Kidney (tissue), 14 donors: ENCODE measurements around the gene GMDS. TPM values are rescaled to one million over a fixed set of nuclear protein-coding genes. Genes with fewer than 3 reads are reported as not detected.

ENCODE experiments used
- DNase-seq, 5 donors: peaks; one replicate each; pipeline ENCODE4 v3.0.0-alpha.2; 2013 to 2020
- FAIRE-seq: peaks from 2 replicates; lab custom pipeline; 2012; peaks lifted over from hg19 to GRCh38; lab: Jason Lieb, UNC
- H3K27ac ChIP-seq, 2 donors: one replicate each; pipeline ENCODE4 v1.7.0; 2013; ENCODE audit warnings: low read depth in 2 of 2, low read length in 2 of 2, inconsistent platforms in 1 of 2
- H3K27me3 ChIP-seq: one replicate; pipeline ENCODE4 v1.7.1; 2013; ENCODE audit warnings: low read length, inconsistent platforms; ENCODE audit not compliant: control insufficient read depth, insufficient read depth
- H3K36me3 ChIP-seq, 3 donors: one replicate each; pipeline versions ENCODE4 v1.7.0 to v1.7.1; 2013; ENCODE audit warnings: low read length in 3 of 3, control low read depth in 1 of 3, inconsistent platforms in 1 of 3; ENCODE audit not compliant: insufficient read depth in 3 of 3, control insufficient read depth in 2 of 3
- H3K4me1 ChIP-seq, 3 donors: one replicate each; pipeline versions ENCODE4 v1.7.0 to v1.7.1; 2013; ENCODE audit warnings: low read length in 3 of 3, inconsistent platforms in 1 of 3, low read depth in 1 of 3; ENCODE audit not compliant: control insufficient read depth in 2 of 3, insufficient read depth in 2 of 3
- H3K4me3 ChIP-seq, 3 donors: one replicate each; pipeline versions ENCODE4 v1.7.0 to v1.8.1; 2013; ENCODE audit warnings: low read length in 3 of 3, control low read depth in 1 of 3, inconsistent platforms in 1 of 3
- H3K9ac ChIP-seq, 3 donors: one replicate each; pipeline versions ENCODE4 v1.7.0 to v1.7.1; 2013; ENCODE audit warnings: low read length in 3 of 3, control low read depth in 1 of 3, inconsistent platforms in 1 of 3
- H3K9me3 ChIP-seq, 3 donors: one replicate each; pipeline versions ENCODE4 v1.7.0 to v1.7.1; 2013; ENCODE audit warnings: low read length in 3 of 3, control low read depth in 1 of 3, inconsistent platforms in 1 of 3; ENCODE audit not compliant: control insufficient read depth in 2 of 3, insufficient read depth in 1 of 3
- CTCF ChIP-seq: IDR thresholded peaks from 3 replicates; pipeline ENCODE4 v1.5.1; 2012; ENCODE audit warnings: mild to moderate bottlenecking, moderate library complexity, borderline replicate concordance; ENCODE audit not compliant: insufficient read depth; ENCODE audit errors: extremely low read depth
- intact Hi-C: fragments of 100-400 bp; cut with DNase I; formaldehyde crosslinking; loops from one replicate; pipeline ENCODE4 v1.11.1; 2022
- polyA plus RNA-seq: library from polyadenylated mRNA; stranded (reverse); fragments of 350-450 nt; fragmentation: Illumina TruSeq; extraction: RNeasy Lipid Tissue Mini Kit (QIAGEN cat#74804); gene quantifications from one replicate; pipeline ENCODE4 v1.2.3, GENCODE V29; 2014; ENCODE audit warnings: low read depth, low replicate concordance; ENCODE audit not compliant: insufficient read depth
- total RNA-seq: library from RNA; stranded (reverse); fragmentation: NEBNext Ultra II Directional; extraction: Animal tissue kit (Norgen Biotek cat#: 25700); gene quantifications from one replicate; pipeline ENCODE4 v1.2.1, GENCODE V29; 2021
- donor health status: control.
- donor health status: control.
- donor health status: control.
- donor health status: control.
- donor health status: control.
- donor health status: DM: yes; HTN: yes; CAD: no.
- donor health status: Normal renal cell carcinoma (clear cell type).

The GMDS gene
- total and polyA plus RNA-seq, 2 donors from 2014 or later = 49.6 to 63.7 TPM

GRCh38 chr6:1965596-1966224 is 279.7 kb downstream of the GMDS start:
- intact Hi-C loops = no loop called here
- Histone ChIP-seq H3K9me3 (no peaks in the 10 kb centered on the region), H3K27ac (no peak overlapping the region), H3K27me3 (no peaks in the 10 kb centered on the region), H3K4me3 (no peak overlapping the region), H3K36me3 (no peaks in the 10 kb centered on the region), H3K4me1 (peaks cover 0 to 2% (median 2%) of the 10 kb centered on the region in 3 donors), H3K9ac (no peak overlapping the region)
- FAIRE-seq = no peak
- peak in 2 of 5 donors; percentile 52 to 63 for DNase-seq
- no peak for TF ChIP-seq CTCF

- FAIRE-seq = no peak
- no peaks in the 10 kb centered on the region for H3K4me1 ChIP-seq
- intact Hi-C loops = no loop called here
Observed at GRCh38 chr6:1963596-1963995, 281.8 kb downstream of the GMDS start.

GRCh38 chr6:1962201-1962600 is 283.2 kb downstream of the GMDS start:
- DNase-seq (no peak), FAIRE-seq (no peak)
- intact Hi-C loops = no loop called here
- no peak for TF ChIP-seq CTCF
- Histone ChIP-seq H3K27ac (no peak overlapping the region), H3K36me3 (no peaks in the 10 kb centered on the region), H3K9ac (no peak overlapping the region), H3K27me3 (no peaks in the 10 kb centered on the region), H3K4me1 (no peaks in the 10 kb centered on the region), H3K9me3 (no peaks in the 10 kb centered on the region), H3K4me3 (no peak overlapping the region)

More at GRCh38 chr6:1963596-1963995, 281.8 kb downstream of the GMDS start:
- TF ChIP-seq CTCF = no peak
- Histone ChIP-seq H3K27ac (no peak overlapping the region), H3K27me3 (no peaks in the 10 kb centered on the region), H3K9ac (no peak overlapping the region), H3K4me3 (no peak overlapping the region), H3K9me3 (no peaks in the 10 kb centered on the region), H3K36me3 (no peaks in the 10 kb centered on the region)
- DNase-seq = no peak
